ENCODE measurements around the gene TTC12.
"Not testable (repeated sequence)": the region's sequence is repeated elsewhere in the genome, so short reads cannot be mapped to it uniquely, and the experiment has no call there.

TTC12 gene

GRCh38 chr11:113286009-113286408 lies 28.4 kb upstream of the TTC12 start:
- DNase-seq (ENCODE audit: low spot score): no peak

GRCh38 chr11:113286509-113287497 lies 27.6 kb upstream of the TTC12 start:
- DNase-seq (ENCODE audit: low spot score): no peak

- DNase-seq (ENCODE audit: low spot score): no peak
Measured at GRCh38 chr11:113287801-113288200, 26.6 kb upstream of the TTC12 start.

- no peak for DNase-seq (ENCODE audit: low spot score)
Measured at GRCh38 chr11:113288286-113288863, 26.0 kb upstream of the TTC12 start.

- peak; percentile 70 for DNase-seq (ENCODE audit: low spot score)
Measured at GRCh38 chr11:113289431-113290187, 24.8 kb upstream of the TTC12 start.

- DNase-seq (ENCODE audit: low spot score): no peak
Measured at GRCh38 chr11:113293936-113294335, 20.4 kb upstream of the TTC12 start.

- DNase-seq (ENCODE audit: low spot score): no peak
Measured at GRCh38 chr11:113295993-113296392, 18.4 kb upstream of the TTC12 start.

- DNase-seq (ENCODE audit: low spot score): no peak
Measured at GRCh38 chr11:113296447-113297205, 17.8 kb upstream of the TTC12 start.

- DNase-seq (ENCODE audit: low spot score): not testable (repeated sequence)
Measured at GRCh38 chr11:113298496-113298895, 15.9 kb upstream of the TTC12 start.

- no peak for DNase-seq (ENCODE audit: low spot score)
Measured at GRCh38 chr11:113304916-113305315, 9.5 kb upstream of the TTC12 start.

GRCh38 chr11:113305440-113306336 lies 8.7 kb upstream of the TTC12 start:
- DNase-seq (ENCODE audit: low spot score): peak; percentile 55

- DNase-seq (ENCODE audit: low spot score): no peak
Measured at GRCh38 chr11:113308601-113309000, 5.8 kb upstream of the TTC12 start.

- DNase-seq (ENCODE audit: low spot score): no peak
Measured at GRCh38 chr11:113311536-113311935, 2.8 kb upstream of the TTC12 start.

GRCh38 chr11:113313601-113314000 lies 782 bp upstream of the TTC12 start:
- no peak for DNase-seq (ENCODE audit: low spot score)

- DNase-seq (ENCODE audit: low spot score): no peak
Measured at GRCh38 chr11:113314065-113314388, 356 bp upstream of the TTC12 start.

GRCh38 chr11:113315811-113316210 lies 1.4 kb downstream of the TTC12 start:
- no peak for DNase-seq (ENCODE audit: low spot score)

GRCh38 chr11:113316256-113316655 lies 1.9 kb downstream of the TTC12 start:
- no peak for DNase-seq (ENCODE audit: low spot score)

- no peak for DNase-seq (ENCODE audit: low spot score)
Measured at GRCh38 chr11:113317339-113317738, 3.0 kb downstream of the TTC12 start.

GRCh38 chr11:113319085-113319484 lies 4.7 kb downstream of the TTC12 start:
- no peak for DNase-seq (ENCODE audit: low spot score)

- no peak for DNase-seq (ENCODE audit: low spot score)
Measured at GRCh38 chr11:113322158-113322557, 7.8 kb downstream of the TTC12 start.

- DNase-seq (ENCODE audit: low spot score): no peak
Measured at GRCh38 chr11:113324250-113324649, 9.9 kb downstream of the TTC12 start.

Measured in COLO829 (cell line).